K562 (cell line): ENCODE measurements around the gene FAM227A. TPM values are rescaled to one million over a fixed set of nuclear protein-coding genes. Genes with fewer than 3 reads are reported as not detected.

Experiments used
- CCNT2 ChIP-seq: IDR thresholded peaks from 2 replicates; pipeline ENCODE4 v1.6.1; 2011; ENCODE audit warnings: borderline replicate concordance, low read depth, mild to moderate bottlenecking, moderate library complexity, mixed read lengths, low read length; ENCODE audit not compliant: insufficient read length; ENCODE audit errors: extremely low read depth
- HMG20A ChIP-seq: fragments of 450-650 bp; formaldehyde crosslinking; conservative IDR thresholded peaks from 2 replicates; pipeline ENCODE4 v1.4.0; 2020; ENCODE audit warnings: mild to moderate bottlenecking, mixed read lengths
- L3MBTL2 ChIP-seq: fragments of 450-650 bp; IDR thresholded peaks from 2 replicates; pipeline ENCODE4 v1.6.1; 2016; ENCODE audit warnings: mild to moderate bottlenecking, moderate library complexity
- MAFF ChIP-seq: IDR thresholded peaks from 2 replicates; pipeline ENCODE4 v1.6.1; 2012; ENCODE audit warnings: low read length, improper control_type of control experiment
- MAFG ChIP-seq: fragments of 450-650 bp; conservative IDR thresholded peaks from 2 replicates; pipeline ENCODE4 v1.6.1; 2016; ENCODE audit warnings: missing genetic modification characterization, missing compliant biosample characterization
- MEIS2 ChIP-seq: fragments of 450-650 bp; IDR thresholded peaks from 2 replicates; pipeline ENCODE4 v1.6.1; 2014; ENCODE audit warnings: mild to moderate bottlenecking; ENCODE audit not compliant: partially characterized antibody
- NFE2L1 ChIP-seq: fragments of 450-650 bp; IDR thresholded peaks from 2 replicates; pipeline ENCODE4 v1.6.1; 2016; ENCODE audit warnings: missing genetic modification characterization, low read depth, mild to moderate bottlenecking, missing compliant biosample characterization, moderate library complexity, borderline replicate concordance
- OTX1 ChIP-seq: fragments of 450-650 bp; formaldehyde crosslinking; IDR thresholded peaks from 2 replicates; pipeline ENCODE4 v1.4.0; 2022; ENCODE audit warnings: mild to moderate bottlenecking
- PCBP2 ChIP-seq: fragments of 200-400 bp; formaldehyde crosslinking; IDR thresholded peaks from 2 replicates; pipeline ENCODE4 v1.6.1; 2018; ENCODE audit warnings: low read length, low read depth, mild to moderate bottlenecking, moderate library complexity; ENCODE audit not compliant: poor library complexity, severe bottlenecking
- PHF21A ChIP-seq: fragments of 450-650 bp; IDR thresholded peaks from 2 replicates; pipeline ENCODE4 v1.6.1; 2017; ENCODE audit warnings: low read depth, borderline replicate concordance
- RNF219 ChIP-seq: fragments of 250-450 bp; sonication (Bioruptor Pico); IDR thresholded peaks from 2 replicates; pipeline ENCODE4 v1.5.0; 2022; ENCODE audit warnings: mild to moderate bottlenecking
- SMARCE1 ChIP-seq: fragments of 450-650 bp; IDR thresholded peaks from 2 replicates; pipeline ENCODE4 v1.7.1; 2016; ENCODE audit warnings: mild to moderate bottlenecking
- SOX6 ChIP-seq: fragments of 450-650 bp; IDR thresholded peaks from 2 replicates; pipeline ENCODE4 v1.6.1; 2014; ENCODE audit warnings: mild to moderate bottlenecking
- SUPT5H ChIP-seq: fragments of 450-650 bp; IDR thresholded peaks from 2 replicates; pipeline ENCODE4 v1.6.1; 2016
- TRIM24 ChIP-seq, 2 experiments: fragments of 450-650 bp; IDR thresholded peaks; 2 replicates each; pipeline ENCODE4 v1.6.1; 2016
- TRIM28 ChIP-seq: fragments of 450-650 bp; IDR thresholded peaks from 2 replicates; pipeline ENCODE4 v1.6.1; 2017
- ZBTB7A ChIP-seq: IDR thresholded peaks from 2 replicates; pipeline ENCODE4 v1.6.1; 2011; ENCODE audit warnings: low read depth, mild to moderate bottlenecking, low read length, moderate library complexity, borderline replicate concordance; ENCODE audit not compliant: control insufficient read depth
- ZHX1 ChIP-seq: fragments of 150-350 bp; conservative IDR thresholded peaks from 2 replicates; pipeline ENCODE4 v1.6.1; 2014; ENCODE audit warnings: low read length
- ZNF212 ChIP-seq: fragments of 450-650 bp; formaldehyde crosslinking; IDR thresholded peaks from 2 replicates; pipeline ENCODE4 v1.4.0; 2020; ENCODE audit warnings: mild to moderate bottlenecking
- ZNF263 ChIP-seq: sonication (generic); formaldehyde crosslinking; IDR thresholded peaks from 2 replicates; pipeline ENCODE4 v1.8.0; 2022; ENCODE audit warnings: mild to moderate bottlenecking, missing genetic modification reagents, borderline replicate concordance
- ZNF41 ChIP-seq: fragments of 250-450 bp; sonication (Bioruptor Pico); conservative IDR thresholded peaks from 2 replicates; pipeline ENCODE4 v1.4.0; 2020; ENCODE audit warnings: mild to moderate bottlenecking
- ZNF695 ChIP-seq: fragments of 450-650 bp; formaldehyde crosslinking; IDR thresholded peaks from 2 replicates; pipeline ENCODE4 v1.4.0; 2020; ENCODE audit warnings: mild to moderate bottlenecking, moderate library complexity
- ZSCAN29 ChIP-seq: fragments of 450-650 bp; IDR thresholded peaks from 2 replicates; pipeline ENCODE4 v1.6.1; 2017
- polyA plus RNA-seq, 8 experiments: library from polyadenylated mRNA; depleted of rRNA in 4 of 8; stranded (reverse) in 5 of 8; unstranded in 3 of 8; fragments of >200 nt; fragmentation: Nextera tagmentation in 2 of 8; fragmentation: Illumina TruSeq in 1 of 8; extraction: Ambion mirVana in 2 of 8; extraction: Trizol in 1 of 8; gene quantifications; 2 replicates each; pipeline versions ENCODE4 v1.2.1 to v1.2.3, GENCODE V29; 2011 to 2014; ENCODE audit warnings: inconsistent platforms in 1 of 8, missing spikeins in 1 of 8
- total RNA-seq, 7 experiments: library from RNA; depleted of rRNA in 6 of 7; stranded (reverse); fragments of >200 nt in 6 of 7; fragmentation: Illumina TruSeq in 2 of 7; extraction: Trizol in 2 of 7; gene quantifications; 2 replicates each; pipeline versions ENCODE4 v1.2.1 to v1.2.3, GENCODE V29; 2011 to 2021; ENCODE audit warnings: low replicate concordance in 1 of 7
- TF ChIP-seq, protein P1 (sequence below): fragments of 450-650 bp; IDR thresholded peaks from 2 replicates; pipeline ENCODE4 v1.6.1; 2016; ENCODE audit warnings: borderline replicate concordance

Gene FAM227A
- total and polyA plus RNA-seq, 9 of the 15 experiments (the other 6 are each of a cell fraction or from before 2014, with no cell fraction given): 0.10 to 2.2 (median 0.83) TPM

GRCh38 chr22:38656256-38657044, at the start of gene FAM227A, which contains the start of gene CBY1 (continued):
- TF ChIP-seq ZBTB7A (peak; percentile 50; the same call in 1 of the 2 replicates), SMARCE1 (no peak), ZNF41 (CRISPR knock-in tag) (no peak), OTX1 (CRISPR knock-in tag) (no peak), TRIM24 (IDR thresholded peaks at IDR 0.05) (no peak), ZNF263 (0 out of 2 replicates have a peak, but pooled peaks have one; percentile 38), ZSCAN29 (no peak), SUPT5H (peak; percentile 56; the same call in 1 of the 2 replicates), ZHX1 (no peak), PHF21A (no peak), ZNF212 (CRISPR knock-in tag) (no peak), L3MBTL2 (no peak), MAFF (peak; percentile 57; the same call in 1 of the 2 replicates), HMG20A (CRISPR knock-in tag) (no peak), MAFG (tag) (no peak), NFE2L1 (no peak), TRIM28 (no peak), PCBP2 (no peak), SOX6 (peak; percentile 96), ZNF695 (CRISPR knock-in tag) (no peak), RNF219 (CRISPR knock-in tag) (no peak), CCNT2 (peak; percentile 34), MEIS2 (peak; percentile 72)
- TF ChIP-seq, protein P1, sequence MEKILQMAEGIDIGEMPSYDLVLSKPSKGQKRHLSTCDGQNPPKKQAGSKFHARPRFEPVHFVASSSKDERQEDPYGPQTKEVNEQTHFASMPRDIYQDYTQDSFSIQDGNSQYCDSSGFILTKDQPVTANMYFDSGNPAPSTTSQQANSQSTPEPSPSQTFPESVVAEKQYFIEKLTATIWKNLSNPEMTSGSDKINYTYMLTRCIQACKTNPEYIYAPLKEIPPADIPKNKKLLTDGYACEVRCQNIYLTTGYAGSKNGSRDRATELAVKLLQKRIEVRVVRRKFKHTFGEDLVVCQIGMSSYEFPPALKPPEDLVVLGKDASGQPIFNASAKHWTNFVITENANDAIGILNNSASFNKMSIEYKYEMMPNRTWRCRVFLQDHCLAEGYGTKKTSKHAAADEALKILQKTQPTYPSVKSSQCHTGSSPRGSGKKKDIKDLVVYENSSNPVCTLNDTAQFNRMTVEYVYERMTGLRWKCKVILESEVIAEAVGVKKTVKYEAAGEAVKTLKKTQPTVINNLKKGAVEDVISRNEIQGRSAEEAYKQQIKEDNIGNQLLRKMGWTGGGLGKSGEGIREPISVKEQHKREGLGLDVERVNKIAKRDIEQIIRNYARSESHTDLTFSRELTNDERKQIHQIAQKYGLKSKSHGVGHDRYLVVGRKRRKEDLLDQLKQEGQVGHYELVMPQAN: peak; percentile 57; the same call in 1 of the 2 replicates
